Natural killer cell treated with Interleukin-12 subunit alpha and Interleukin-12 subunit beta and Interleukin-15 and Interleukin-18, amount 100 ng/mL, for 72 hours (primary cell): ENCODE results near the gene AGXT. TPM values are rescaled to one million over a fixed set of nuclear protein-coding genes. Genes with fewer than 3 reads are reported as not detected.

ENCODE experiments used
- ATAC-seq, 2 donors: fragments of 150-1000 bp; cut with Tn5 transposase in 1 of 2; sonication (Bioruptor Pico), chemical (Tn5 transposase) in 1 of 2; 2 replicates each; pipeline ENCODE4 v1.10.0; 2021
- DNase-seq: peaks from one replicate; pipeline ENCODE4 v3.0.0; 2022; ENCODE audit warnings: low spot score
- H3K27ac Mint-ChIP-seq, 2 donors: 1 replicate in 1 of 2; 2 replicates in 1 of 2; pipeline ENCODE4 v1.8.0; 2022; ENCODE audit warnings: mixed read lengths in 2 of 2, mild to moderate bottlenecking in 1 of 2, moderate library complexity in 1 of 2
- H3K27me3 Mint-ChIP-seq, 2 donors: 1 replicate in 1 of 2; 2 replicates in 1 of 2; pipeline ENCODE4 v1.8.0; 2022; ENCODE audit warnings: mixed read lengths in 2 of 2
- H3K36me3 Mint-ChIP-seq: one replicate; pipeline ENCODE4 v1.8.0; 2022; ENCODE audit warnings: mixed read lengths
- H3K4me1 Mint-ChIP-seq, 2 donors: 1 replicate in 1 of 2; 2 replicates in 1 of 2; pipeline ENCODE4 v1.8.0; 2022; ENCODE audit warnings: low read depth in 2 of 2, mixed read lengths in 2 of 2, mild to moderate bottlenecking in 1 of 2
- H3K4me3 Mint-ChIP-seq: one replicate; pipeline ENCODE4 v1.8.0; 2022; ENCODE audit warnings: mixed read lengths
- H3K9me3 Mint-ChIP-seq: 2 replicates; pipeline ENCODE4 v1.8.0; 2022; ENCODE audit warnings: mixed read lengths
- total RNA-seq, 2 donors: library from RNA; stranded (reverse); gene quantifications; one replicate each; pipeline ENCODE4 v1.2.3, GENCODE V29; 2022

The AGXT gene
- total RNA-seq, 2 donors from 2014 or later = not detected

DNA sequence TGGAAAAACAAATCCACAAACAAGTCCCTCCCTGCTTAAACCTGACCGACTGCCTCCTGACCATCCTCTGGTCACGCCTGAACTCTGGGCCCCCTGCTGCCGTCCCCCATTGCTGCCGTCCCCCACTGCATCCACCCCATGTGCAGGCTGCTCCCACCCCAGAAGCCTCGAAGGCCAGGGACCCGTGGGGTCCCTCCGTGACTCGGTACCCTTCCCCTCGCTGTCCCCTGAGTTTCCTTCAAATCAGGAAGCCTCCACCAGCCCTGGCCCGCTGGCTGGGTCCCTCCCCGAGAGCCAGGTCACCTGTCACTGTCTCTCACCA lies 17.9 kb upstream of the AGXT start:
- ATAC-seq (no peak), DNase-seq (no peak)
- Mint-ChIP-seq H3K4me1 (no peaks in the 10 kb centered on the region), H3K36me3 (peaks cover 6% of the 10 kb centered on the region), H3K4me3 (no peak overlapping the region), H3K27me3 (peaks cover 0 to 2% of the 10 kb centered on the region in 2 donors), H3K9me3 (no peaks in the 10 kb centered on the region), H3K27ac (no peak overlapping the region)

DNA sequence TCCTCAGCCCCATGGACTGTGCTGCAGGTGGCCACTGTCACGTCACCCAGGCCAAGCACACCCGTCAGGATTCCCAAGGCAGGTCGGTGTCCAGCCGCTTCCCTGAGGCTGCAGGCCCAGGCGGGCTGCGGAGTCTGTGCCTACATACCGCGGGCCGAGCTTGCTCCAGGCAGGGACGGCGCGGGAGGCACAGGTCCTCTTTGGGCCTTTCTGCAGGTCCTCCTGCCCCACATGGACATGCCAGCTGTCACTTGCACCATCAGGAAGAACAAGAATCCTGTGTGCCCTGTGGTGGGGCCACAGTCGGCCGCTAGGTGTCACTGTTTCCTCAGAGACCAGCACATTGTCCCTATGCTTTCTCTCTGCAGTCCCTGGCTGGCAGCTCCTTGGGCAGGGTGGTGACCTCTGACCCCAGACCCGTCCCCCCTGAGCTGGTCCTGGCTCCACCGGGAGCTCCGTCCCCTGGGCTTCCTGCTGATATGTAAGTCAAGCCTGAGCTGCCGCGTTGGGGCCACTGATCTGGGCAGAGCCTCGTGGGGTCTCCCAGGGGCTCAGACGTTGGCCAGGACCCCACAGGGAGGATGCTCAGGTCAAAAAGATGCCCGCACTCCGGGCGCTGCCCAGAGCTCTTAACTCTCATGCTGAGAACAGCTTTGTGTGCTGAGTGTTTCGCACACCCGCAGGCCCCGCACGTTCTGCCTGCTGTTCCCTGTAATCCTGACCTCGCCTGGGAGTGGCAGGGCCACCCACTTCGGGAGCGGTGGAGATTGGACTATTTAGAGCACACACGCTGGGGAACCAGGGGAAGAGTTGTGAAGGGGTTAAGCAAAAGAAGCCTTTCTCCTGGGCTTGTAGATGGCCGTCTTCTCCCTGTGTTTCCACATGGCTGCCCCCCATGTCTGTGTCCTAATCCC lies 17.3 kb upstream of the AGXT start:
- Mint-ChIP-seq H3K4me1 (no peaks in the 10 kb centered on the region), H3K27me3 (peaks cover 0 to 2% of the 10 kb centered on the region in 2 donors), H3K9me3 (no peaks in the 10 kb centered on the region)

DNA sequence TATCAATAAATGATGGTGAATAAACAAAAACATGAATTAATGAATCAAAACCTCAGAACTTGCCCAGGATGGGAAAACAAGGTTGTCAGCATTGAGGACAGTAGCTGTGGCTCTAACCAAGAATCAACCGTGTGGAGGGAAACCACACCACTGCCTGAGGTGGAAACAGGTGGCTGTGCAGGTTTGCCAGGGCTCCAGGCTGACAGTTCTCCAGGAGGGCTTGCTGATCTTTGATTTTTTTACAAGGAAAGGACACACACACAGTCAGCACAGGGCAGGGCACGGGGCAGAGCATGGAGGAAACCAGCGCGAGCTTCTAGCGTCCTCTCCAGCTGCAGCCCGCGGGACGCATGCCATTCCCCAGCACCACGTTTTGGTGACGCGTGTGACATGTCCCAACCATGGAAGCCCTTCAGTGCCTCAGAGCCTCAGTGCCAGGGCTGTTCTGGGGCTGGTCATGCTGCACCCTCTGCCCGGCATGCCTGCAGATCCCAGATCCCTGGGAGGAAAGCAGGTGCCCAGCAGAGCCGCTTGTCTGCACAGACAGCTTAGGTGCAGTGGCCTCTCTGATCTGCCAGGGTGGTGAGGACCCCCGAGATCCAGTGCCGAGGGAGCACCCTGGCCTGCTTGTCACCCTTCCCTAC lies 15.8 kb upstream of the AGXT start:
- Mint-ChIP-seq H3K4me1 (no peaks in the 10 kb centered on the region), H3K36me3 (peaks cover 6% of the 10 kb centered on the region), H3K4me3 (no peak overlapping the region), H3K27me3 (peaks cover 0 to 5% of the 10 kb centered on the region in 2 donors), H3K27ac (no peak overlapping the region), H3K9me3 (no peaks in the 10 kb centered on the region)
- ATAC-seq (no peak), DNase-seq (no peak)

More for the DNA sequence above, 17.3 kb upstream of the AGXT start:
- DNase-seq (peak; percentile 75), ATAC-seq (peak; percentile 79 to 87)
- H3K27ac Mint-ChIP-seq = no peak overlapping the region
- H3K4me3 Mint-ChIP-seq = no peak overlapping the region
- peaks cover 6% of the 10 kb centered on the region for H3K36me3 Mint-ChIP-seq

DNA sequence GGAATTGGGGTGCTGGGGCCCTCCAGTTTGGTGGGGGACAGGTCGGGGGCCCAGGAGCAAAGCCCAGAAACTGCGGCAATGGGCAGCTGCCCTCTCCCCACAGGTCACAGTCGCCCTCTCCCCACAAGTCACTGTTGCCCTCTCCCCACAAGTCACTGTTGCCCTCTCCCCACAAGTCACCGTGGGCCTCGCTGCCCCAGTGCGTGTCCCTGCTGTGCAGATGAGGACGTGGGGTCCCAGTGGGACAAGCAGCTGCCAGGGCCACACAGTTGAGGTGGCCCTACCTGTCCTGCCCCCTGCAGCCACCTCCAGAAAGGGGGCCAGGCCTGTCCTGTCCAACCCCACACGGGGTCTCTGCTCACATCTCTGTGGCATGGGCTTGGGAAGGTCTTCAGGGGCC lies 13.0 kb upstream of the AGXT start:
- H3K4me3 Mint-ChIP-seq = no peak overlapping the region

DNA sequence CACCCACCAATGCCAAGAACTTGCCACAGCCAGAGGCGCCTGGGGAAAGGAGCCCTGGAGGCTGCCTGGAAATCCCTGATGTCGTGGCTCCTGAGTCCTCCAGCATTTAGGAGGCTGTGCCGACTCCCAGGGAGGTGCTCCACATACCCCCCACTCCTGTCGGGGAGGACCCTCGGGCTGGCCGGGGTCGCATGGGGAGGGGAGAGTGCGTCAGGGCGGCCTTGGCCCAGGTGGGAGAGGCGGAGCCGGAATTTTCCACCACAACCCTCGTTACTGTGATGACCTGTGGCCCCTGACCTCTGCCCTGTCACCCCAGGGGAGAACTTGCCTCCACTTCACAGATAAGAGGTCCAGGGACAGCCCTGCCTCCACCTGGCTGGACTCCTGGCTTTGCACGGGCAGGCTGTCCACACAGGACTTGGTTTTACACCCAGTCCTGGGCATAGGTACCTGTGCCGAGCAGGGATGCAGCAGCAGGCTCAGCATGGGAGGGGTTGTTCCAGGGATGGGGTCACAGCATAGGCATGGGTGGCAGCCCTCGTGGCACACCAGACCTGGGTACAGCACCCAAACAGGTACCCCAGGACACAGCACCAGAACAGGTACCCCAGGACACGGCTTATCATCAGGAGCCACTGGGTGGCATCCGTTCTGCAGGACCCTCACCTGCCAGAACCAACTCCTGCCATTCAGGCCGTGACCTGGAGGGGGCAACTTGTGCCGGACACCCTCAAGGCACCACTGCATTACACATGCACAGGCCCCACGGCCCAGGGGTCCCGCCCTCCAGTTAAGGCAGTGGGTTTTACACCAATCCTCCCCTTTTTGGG lies 12.3 kb upstream of the AGXT start:
- Mint-ChIP-seq H3K36me3 (peaks cover 6% of the 10 kb centered on the region), H3K27ac (no peak overlapping the region), H3K27me3 (peaks cover 5 to 7% of the 10 kb centered on the region in 2 donors), H3K4me3 (no peak overlapping the region), H3K4me1 (no peaks in the 10 kb centered on the region), H3K9me3 (no peaks in the 10 kb centered on the region)
- DNase-seq (no peak), ATAC-seq (no peak)

More for the DNA sequence above, 13.0 kb upstream of the AGXT start:
- ATAC-seq (no peak), DNase-seq (no peak)
- Mint-ChIP-seq H3K27me3 (peaks cover 5 to 7% of the 10 kb centered on the region in 2 donors), H3K27ac (no peak overlapping the region), H3K36me3 (peaks cover 6% of the 10 kb centered on the region), H3K9me3 (no peaks in the 10 kb centered on the region), H3K4me1 (no peaks in the 10 kb centered on the region)

GRCh38 chr2:240857039-240858008 lies 11.3 kb upstream of the AGXT start:
- H3K36me3 Mint-ChIP-seq = peaks cover 6% of the 10 kb centered on the region
- H3K27me3 Mint-ChIP-seq = peaks cover 5 to 7% of the 10 kb centered on the region in 2 donors
- ATAC-seq (no peak), DNase-seq (no peak)
- no peaks in the 10 kb centered on the region for H3K4me1 Mint-ChIP-seq
- H3K4me3 Mint-ChIP-seq = no peak overlapping the region
- H3K9me3 Mint-ChIP-seq = no peaks in the 10 kb centered on the region
- H3K27ac Mint-ChIP-seq = no peak overlapping the region

DNA sequence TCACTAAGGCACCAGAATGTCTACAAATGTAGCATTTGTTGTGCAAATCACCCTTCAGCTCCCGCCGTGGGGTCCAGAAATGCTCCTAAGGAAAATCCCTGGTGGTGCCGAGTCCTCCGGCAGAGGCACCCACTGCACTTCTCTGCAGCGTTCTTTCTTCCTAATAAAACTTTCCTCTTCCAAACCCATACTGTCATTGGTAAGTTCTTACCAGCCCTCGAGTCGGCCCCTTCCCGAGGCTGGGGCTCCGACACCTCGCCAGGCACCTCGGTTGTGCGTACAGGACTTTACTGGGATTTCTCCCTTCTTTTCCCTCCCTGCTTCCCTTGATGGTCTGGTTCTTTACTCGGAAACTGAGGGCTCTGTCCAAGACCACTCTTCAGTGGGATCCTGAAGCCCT lies 10.3 kb upstream of the AGXT start:
- ATAC-seq = no peak
- Mint-ChIP-seq H3K36me3 (peaks cover 6% of the 10 kb centered on the region), H3K9me3 (no peaks in the 10 kb centered on the region), H3K4me3 (no peak overlapping the region), H3K4me1 (no peaks in the 10 kb centered on the region), H3K27me3 (peaks cover 5 to 10% of the 10 kb centered on the region in 2 donors), H3K27ac (no peak overlapping the region)
- DNase-seq = no peak

- Mint-ChIP-seq H3K27ac (no peak overlapping the region), H3K4me3 (no peak overlapping the region), H3K9me3 (no peaks in the 10 kb centered on the region), H3K4me1 (no peaks in the 10 kb centered on the region), H3K36me3 (peaks cover 6% of the 10 kb centered on the region), H3K27me3 (peaks cover 5 to 14% of the 10 kb centered on the region in 2 donors)
- DNase-seq (no peak), ATAC-seq (no peak)
Measured at GRCh38 chr2:240858871-240859270, 9.8 kb upstream of the AGXT start.

DNA sequence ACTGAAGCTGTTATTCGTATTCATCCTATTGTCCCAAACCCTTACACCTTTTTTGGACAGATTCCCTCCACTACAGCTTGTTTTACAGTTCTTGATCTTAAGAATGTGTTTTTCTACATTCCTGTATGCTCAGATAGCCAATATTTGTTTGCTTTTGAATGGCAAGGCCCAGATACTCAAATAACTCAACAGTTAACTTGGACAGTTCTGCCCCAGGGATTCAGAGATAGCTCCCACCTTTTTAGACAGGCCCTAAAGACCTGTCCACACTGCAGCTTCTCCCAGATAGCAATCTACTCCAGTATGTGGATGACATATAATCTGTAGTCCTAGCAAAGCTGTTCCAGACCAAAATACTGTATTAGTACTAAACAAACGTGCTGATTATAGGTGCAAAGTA lies 7.1 kb upstream of the AGXT start:
- Mint-ChIP-seq H3K36me3 (no peaks in the 10 kb centered on the region), H3K4me3 (no peak overlapping the region), H3K4me1 (peaks cover 0 to 8% of the 10 kb centered on the region in 2 donors), H3K27ac (no peak overlapping the region), H3K27me3 (peaks cover 18% of the 10 kb centered on the region in 2 donors), H3K9me3 (no peaks in the 10 kb centered on the region)
- ATAC-seq (no peak), DNase-seq (no peak)

GRCh38 chr2:240864475-240864874 lies 4.1 kb upstream of the AGXT start:
- DNase-seq = no peak
- H3K36me3 Mint-ChIP-seq = no peaks in the 10 kb centered on the region
- no peak overlapping the region for H3K4me3 Mint-ChIP-seq
- H3K4me1 Mint-ChIP-seq = peaks cover 0 to 8% of the 10 kb centered on the region in 2 donors
- ATAC-seq = no peak
- no peak overlapping the region for H3K27ac Mint-ChIP-seq
- H3K9me3 Mint-ChIP-seq = no peaks in the 10 kb centered on the region
- peaks cover 15 to 24% of the 10 kb centered on the region in 2 donors for H3K27me3 Mint-ChIP-seq

- DNase-seq (no peak), ATAC-seq (peak in 1 of 2 donors; percentile 46)
- Mint-ChIP-seq H3K27me3 (peaks cover 15 to 20% of the 10 kb centered on the region in 2 donors), H3K27ac (no peak overlapping the region), H3K36me3 (no peaks in the 10 kb centered on the region), H3K9me3 (no peaks in the 10 kb centered on the region), H3K4me1 (peaks cover 0 to 8% of the 10 kb centered on the region in 2 donors), H3K4me3 (no peak overlapping the region)
Measured at GRCh38 chr2:240865391-240865790, 3.2 kb upstream of the AGXT start.

GRCh38 chr2:240869109-240869955 lies 708 bp downstream of the AGXT start:
- H3K27ac Mint-ChIP-seq = no peak overlapping the region
- peaks cover 8 to 20% of the 10 kb centered on the region in 2 donors for H3K27me3 Mint-ChIP-seq
- H3K9me3 Mint-ChIP-seq = no peaks in the 10 kb centered on the region

More at GRCh38 chr2:240869109-240869955, 708 bp downstream of the AGXT start:
- H3K4me3 Mint-ChIP-seq = no peak overlapping the region
- no peaks in the 10 kb centered on the region for H3K36me3 Mint-ChIP-seq
- no peak for ATAC-seq
- no peak for DNase-seq
- peaks cover 0 to 8% of the 10 kb centered on the region in 2 donors for H3K4me1 Mint-ChIP-seq
